ENCODE data around the gene TLCD5.

The TLCD5 gene

DNA sequence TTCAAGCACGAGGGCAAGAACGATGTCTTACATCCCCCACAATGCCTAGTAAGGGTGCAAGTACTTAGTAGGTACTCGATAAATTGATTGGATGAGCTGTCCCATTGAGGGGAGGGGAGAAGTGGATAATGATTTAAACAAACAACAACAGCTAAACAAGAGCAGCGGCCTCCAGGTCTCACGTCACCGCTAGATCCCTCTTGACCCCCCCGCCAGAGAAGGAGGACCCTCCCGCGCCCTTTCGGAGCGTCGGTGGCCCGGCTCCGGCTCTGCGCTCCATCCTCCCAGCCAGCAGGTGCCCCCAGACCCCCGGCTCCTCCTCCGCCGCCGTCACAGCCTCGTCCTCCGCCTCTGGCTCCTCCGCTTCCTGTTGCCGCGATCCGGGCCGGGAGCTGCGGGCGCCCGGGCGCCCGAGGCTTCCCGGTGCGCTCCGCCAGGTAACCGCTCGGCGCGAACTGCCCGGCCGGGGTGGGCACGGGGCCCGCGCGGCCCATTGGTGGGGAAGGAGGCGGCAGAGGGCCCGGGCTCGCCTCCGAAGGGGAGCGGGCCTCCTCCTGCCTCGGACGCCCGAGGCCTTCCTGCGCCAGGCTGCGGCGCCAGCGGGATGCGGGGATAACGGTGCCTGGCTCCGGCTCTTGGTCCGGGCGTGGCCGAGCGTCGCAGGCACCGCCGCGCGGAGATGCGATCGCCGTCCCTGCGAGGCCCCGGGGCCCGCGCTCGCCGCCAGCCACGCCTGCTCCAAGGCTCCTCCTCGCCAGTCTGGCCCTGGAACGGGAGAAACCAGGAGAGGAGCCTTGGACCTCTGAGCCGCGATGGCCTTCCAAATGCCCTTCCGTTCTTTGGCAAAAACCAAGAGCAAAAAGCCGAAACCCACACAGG lies at the start of gene TLCD5:
TLCD5 (plus strand) TSS at position 368 of the 879 bp plus-strand sequence. CDS start 2,143 bp downstream, outside the sequence.
- DNase-seq: peak; percentile 59

DNA sequence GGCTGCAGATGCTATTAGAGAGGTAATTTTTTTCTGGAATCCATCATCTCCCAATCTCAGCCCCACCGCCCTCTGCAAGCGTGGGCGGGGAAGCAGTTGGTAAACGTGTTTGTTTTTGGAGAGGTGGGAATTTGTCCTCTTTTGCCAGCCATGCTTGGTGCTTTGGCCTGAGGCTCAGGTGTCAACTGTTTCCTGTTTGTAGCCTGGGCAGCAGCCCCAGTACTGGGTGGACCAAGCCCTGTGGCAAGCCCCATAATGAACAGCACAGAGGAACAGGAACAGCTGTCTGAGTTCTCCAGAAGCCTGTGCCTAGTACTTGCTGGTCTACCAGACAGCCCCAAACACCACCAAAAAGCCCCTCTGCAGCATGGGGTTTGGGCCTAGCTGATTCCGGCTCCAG lies 45.6 kb upstream of the TLCD5 start:
- no peak for DNase-seq

DNA sequence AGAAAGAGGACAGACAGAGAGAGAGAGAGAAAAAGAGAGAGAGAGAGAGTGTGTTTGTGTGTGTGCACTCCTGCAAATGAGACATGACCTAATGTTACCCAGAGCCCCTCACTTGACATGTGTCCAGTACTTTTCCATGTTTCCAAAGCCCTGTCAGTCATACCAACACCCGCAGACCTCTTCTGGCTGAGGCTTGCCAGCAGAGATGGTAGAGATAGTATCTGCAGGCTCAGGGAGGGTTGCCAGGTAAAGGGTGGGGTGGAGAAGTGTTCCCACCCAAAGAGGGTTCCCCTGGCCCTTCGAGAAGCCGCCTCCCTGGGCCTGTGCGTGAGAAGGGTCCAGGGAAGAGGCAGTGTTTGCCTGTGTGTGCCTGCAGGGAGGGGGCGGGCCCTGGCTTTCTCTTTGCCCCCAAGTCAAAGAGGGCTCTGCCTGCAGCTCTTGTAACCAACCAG lies 44.5 kb upstream of the TLCD5 start:
- DNase-seq: no peak

- DNase-seq: no peak
Observed at GRCh38 chr11:120281143-120281795, 43.8 kb upstream of the TLCD5 start.

- no peak for DNase-seq
Observed at GRCh38 chr11:120283124-120283523, 42.0 kb upstream of the TLCD5 start.

GRCh38 chr11:120284272-120284671 lies 40.8 kb upstream of the TLCD5 start:
- no peak for DNase-seq

GRCh38 chr11:120285256-120285655 lies 39.8 kb upstream of the TLCD5 start:
- DNase-seq: no peak

DNA sequence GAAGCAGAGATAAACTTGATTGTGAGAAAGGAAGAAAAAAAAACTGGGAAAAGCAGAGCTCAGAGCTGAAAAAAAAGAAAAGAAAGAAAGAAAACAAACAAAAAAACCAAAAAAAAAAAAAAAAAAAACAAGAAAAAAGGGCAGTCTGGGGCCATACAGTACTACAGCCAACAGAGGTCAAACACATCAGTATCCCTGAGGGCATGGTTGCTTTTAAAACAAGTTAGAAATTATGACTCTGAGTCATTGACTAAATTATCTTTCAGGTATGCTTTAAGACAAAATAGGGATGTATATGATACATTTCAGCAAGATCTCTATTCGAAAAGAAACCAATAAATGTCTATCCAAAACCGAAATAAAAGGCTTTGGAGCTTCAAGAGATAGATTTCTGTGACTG lies 37.1 kb upstream of the TLCD5 start:
- DNase-seq: no peak

DNA sequence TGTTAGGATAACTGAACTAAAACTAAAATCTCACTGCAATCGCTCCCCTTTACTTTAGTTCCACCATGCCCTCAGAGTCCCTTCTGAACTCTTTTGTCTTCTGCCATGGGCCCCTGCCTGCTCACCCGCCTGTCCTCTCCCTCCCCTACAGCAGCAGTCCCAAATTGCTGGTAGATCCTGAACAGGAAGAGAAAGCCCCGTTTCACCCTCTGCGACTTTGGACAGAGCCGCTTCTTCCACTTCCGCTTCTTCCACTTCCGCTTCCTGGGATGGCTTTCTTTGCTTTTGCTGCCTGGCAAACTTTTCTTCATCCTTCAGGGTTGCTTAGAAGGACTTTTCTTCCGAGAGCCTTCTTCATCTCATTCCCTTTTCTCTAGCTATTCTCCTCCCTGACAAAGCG lies 35.7 kb upstream of the TLCD5 start:
- no peak for DNase-seq

DNA sequence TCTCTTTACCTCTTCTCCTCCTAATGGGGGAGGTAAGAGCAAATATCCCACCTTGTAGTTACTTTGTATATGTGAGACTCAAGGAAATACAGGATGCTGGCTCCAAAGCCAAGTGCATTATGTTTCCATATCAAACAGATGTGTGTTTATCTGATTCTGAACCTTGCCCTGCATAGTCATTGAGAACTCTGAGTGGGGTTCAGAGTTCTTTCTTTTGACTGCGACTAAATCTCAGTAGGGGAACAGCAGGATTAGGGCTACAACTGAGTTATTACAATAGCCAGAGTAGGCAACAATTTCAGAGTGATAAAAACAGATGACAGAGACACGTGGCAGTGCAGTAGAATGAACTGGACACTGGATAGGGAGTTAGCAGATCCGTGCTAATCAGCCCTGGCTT lies 34.1 kb upstream of the TLCD5 start:
- no peak for DNase-seq

- no peak for DNase-seq
Observed at GRCh38 chr11:120293038-120293800, 31.9 kb upstream of the TLCD5 start.

GRCh38 chr11:120294096-120294495 lies 31.0 kb upstream of the TLCD5 start:
- DNase-seq: no peak

GRCh38 chr11:120295099-120295498 lies 30.0 kb upstream of the TLCD5 start:
- no peak for DNase-seq

- no peak for DNase-seq
Observed at GRCh38 chr11:120296554-120296953, 28.5 kb upstream of the TLCD5 start.

DNA sequence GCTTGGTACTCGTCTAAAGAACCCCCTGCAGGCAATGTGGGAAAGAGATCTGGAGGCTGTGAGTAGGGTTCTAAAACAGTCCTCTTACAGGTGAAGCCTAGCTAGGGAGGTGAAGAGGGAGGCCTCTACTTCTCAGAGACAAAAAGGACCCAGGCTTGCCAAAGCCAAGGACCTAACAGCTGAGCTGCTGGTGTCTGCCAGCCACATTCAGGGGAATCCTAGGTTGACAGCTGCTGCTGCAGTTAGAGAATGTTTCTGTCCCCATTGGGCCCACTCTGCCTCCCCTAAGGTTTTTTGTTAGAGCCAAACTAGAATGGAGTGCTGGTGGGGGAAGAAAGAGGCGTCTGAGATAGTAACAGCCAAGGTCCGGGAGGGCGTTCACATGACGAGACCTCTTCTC lies 26.6 kb upstream of the TLCD5 start:
- no peak for DNase-seq

GRCh38 chr11:120302001-120302805 lies 22.9 kb upstream of the TLCD5 start:
- no peak for DNase-seq

DNA sequence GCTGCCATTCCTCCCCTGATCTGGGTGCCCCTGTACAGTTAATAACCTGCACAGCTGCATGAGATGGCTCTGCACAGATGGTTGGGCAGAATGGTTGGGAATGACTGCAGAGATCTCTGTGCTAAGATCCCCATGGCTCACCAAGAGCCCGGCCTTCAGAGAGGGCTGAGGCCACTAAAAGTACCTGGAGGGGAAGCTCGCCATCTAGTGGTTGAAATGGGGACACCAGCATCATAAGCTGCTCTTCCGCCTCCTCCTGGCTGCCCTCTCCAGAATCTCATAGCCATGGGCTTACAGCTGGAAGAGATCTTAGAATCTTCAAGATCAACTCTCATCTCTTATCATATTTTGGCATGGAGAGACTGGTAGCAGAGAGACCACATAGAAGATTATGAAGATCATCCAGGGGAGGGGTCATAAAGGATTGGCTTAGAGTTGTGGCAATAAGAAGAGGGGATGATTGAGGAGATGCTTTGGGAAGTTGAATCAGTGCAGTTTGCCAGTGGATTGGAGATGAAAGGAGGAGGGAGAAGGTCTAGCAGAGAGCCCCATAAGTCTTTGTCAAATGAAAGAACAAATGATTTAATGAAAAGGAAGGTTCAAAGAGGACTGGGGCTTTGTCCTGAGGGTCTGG lies 22.0 kb upstream of the TLCD5 start:
- DNase-seq: peak; percentile 64

GRCh38 chr11:120304526-120304925 lies 20.6 kb upstream of the TLCD5 start:
- DNase-seq: no peak

DNA sequence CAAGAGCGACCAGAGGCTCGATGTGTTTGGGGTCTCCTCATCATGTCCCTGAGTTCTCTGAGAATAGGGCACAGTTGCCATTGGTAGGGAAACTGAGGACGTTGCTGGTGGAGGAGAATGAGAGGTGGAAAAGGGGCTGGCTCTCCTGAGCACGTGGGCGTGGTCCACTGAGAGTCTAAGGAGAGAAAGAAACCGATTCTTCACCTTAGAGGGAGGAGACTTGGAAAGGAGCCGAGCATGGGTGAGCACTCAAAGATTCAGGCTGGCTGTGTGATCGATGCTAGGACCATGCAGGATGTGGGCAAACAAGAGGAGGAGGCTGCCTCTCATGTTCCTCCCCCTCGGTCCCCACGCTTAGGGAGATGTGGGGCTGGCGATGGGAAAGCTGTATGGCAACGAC lies 19.8 kb upstream of the TLCD5 start:
- no peak for DNase-seq

- no peak for DNase-seq
Observed at GRCh38 chr11:120306519-120307242, 18.4 kb upstream of the TLCD5 start.

DNA sequence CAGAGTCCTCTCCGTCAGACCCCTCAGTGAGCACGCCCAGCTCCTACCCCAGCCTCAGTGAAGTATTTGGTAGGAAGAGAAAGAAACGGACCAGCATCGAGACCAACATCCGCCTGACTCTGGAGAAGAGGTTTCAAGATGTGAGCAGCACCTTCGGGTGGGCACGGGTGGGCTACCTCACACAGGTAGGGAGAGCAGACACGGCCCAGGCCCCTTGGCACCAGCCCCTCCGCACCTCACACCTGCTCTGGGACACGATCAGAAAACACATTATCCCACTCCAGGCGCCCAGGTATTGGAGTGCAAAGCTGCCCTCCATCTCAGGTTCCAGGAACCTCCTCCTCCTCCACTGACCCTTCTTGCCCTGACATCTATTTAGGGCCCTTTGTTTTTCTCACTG lies 17.6 kb upstream of the TLCD5 start:
- DNase-seq: no peak
